GM04503 (cell line): ENCODE results near the gene SDHA.
"Not testable (repeated sequence)": the region's sequence is repeated elsewhere in the genome, so short reads cannot be mapped to it uniquely, and the experiment has no call there.

Experiments
- DNase-seq: peaks from one replicate; pipeline ENCODE4 v3.0.0-alpha.2; 2012; ENCODE audit warnings: low read depth

Gene SDHA

DNA sequence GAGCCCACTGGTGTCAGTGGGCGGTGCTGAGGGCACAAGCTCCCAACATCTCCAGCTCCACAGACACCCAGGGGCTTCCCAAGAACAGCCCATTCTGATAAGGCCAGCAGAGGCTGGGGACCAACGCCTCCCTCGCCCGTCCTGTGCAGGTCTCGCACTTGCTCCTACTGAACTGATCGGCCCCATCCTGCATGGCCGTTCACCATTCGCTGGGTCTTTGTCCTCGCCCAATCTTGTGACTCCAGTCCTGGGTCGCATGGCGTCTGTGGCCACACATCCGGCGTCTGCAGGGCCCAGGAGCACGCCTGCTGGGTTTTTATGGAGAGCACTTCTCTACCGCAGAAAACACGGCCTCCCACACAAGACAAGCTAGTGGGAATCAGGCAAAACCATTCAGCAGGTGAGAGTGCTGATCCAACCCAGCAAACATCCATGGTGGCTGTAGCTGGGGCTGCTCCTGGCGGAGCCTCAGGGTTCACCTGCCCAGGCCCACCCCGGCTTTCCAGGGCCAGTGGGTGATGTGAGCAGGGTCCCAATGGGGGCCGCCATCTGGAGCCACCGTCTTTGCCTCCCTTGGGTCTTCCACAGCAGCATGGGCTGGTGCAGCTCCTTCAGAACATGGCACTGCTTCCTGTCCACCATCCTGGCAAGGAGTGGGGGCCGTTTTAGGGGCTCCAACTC lies 19.5 kb upstream of the SDHA start:
- DNase-seq: no peak

DNA sequence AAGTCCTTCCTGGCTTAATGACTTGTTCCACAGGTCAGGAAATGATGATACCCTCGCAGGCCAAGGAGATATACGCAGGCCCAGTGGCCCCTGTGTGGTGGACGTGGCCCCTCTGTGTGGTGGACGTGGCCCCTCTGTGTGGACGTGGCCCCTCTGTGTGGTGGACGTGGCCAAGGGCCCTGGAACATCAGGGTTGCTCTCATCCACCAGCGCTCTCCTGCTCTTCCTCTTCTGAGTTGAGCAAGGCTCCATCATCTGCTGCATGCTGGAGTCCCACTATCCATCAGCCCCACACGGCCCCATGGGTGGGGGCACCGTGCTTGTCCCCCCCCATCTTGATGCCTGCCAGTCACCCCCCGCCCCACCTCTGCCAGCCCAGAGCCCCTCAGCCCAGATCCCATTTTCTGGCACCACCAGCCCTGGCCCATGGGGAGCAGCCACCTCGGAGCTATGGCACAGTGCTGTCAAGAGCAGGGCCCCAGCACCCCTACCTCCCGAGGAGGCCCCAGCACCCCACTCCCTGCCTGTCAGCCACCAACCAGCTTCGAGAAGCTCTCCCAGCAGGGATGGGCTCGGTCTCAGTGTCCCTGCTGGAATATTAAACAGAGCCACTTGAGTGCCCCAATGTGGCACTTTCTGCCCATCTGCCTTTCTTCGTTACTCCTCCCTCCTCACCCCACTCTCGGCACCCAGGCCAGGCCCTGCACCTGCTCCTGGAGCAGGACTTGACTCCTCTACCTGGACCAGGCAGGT lies 18.7 kb upstream of the SDHA start:
- DNase-seq: no peak

DNA sequence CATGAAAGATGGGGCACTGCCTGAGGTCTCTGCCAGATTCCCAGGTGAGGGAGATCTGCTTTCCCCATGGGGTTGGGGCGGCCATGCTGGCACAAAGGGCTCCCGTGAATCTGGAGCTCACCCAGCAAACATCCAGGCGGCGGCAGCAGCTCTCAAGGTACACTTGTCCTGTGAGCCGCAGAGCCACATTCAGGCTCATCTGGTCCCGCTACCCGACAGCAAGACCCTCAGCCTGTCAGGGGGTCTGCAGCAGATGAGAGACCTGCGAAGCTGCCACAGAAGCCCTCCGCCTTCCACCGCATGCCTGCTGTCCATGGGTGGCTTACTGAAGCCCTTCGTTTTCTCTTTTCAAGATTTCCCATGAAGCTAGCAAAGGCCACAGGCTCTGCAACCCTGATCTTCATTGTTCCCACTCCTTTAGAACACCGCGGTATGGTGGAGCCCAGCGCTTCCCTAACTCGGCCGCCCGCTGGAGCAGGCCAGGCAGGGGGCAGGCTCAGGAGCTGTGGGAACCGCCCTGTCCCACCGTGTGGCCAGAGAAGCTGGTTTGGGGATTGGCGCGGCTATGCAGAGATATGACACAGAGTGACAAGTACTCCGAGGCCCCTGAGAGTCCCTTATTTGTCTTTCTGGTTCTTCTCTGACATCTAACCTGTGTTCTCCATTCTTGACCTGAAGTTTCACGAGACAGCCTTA lies 18.0 kb upstream of the SDHA start:
- DNase-seq: no peak

DNA sequence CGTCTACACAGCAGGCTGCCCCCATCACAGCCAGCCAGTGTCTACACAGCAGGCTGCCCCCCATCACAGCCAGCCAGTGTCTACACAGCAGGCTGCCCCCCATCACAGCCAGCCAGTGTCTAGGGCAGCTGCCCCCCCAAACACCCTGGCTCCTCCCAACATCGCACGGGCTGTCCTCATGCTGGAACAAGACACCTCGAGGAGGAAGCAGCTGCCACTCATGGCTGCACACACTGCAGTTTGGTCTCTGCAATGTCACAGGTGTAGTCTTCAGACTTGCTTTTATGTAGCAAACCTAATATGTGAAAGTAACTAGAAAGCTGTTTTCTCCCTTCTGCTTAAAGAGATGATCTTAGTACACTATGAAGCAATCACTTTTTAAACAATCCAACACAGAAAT lies 17.1 kb upstream of the SDHA start:
- DNase-seq: no peak

DNA sequence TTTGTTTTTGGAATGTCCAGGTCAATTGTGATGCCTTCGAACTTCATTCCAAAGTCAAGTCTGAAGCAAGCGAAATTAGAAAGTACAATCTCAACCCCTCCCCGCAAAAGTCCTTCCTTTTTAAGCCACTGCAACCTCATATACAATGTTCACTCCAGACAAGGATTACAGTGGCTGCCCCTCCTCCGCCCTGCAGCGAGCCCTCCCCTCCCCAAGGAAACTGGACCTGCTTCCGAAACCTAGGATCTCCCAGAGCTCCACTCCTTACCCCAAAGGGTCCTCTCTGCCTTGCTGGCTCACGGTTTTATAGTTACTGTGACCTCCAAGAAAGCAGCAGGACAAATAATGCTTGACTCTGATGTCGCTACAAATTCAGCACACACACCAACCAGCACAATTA lies 16.4 kb upstream of the SDHA start:
- no peak for DNase-seq

DNA sequence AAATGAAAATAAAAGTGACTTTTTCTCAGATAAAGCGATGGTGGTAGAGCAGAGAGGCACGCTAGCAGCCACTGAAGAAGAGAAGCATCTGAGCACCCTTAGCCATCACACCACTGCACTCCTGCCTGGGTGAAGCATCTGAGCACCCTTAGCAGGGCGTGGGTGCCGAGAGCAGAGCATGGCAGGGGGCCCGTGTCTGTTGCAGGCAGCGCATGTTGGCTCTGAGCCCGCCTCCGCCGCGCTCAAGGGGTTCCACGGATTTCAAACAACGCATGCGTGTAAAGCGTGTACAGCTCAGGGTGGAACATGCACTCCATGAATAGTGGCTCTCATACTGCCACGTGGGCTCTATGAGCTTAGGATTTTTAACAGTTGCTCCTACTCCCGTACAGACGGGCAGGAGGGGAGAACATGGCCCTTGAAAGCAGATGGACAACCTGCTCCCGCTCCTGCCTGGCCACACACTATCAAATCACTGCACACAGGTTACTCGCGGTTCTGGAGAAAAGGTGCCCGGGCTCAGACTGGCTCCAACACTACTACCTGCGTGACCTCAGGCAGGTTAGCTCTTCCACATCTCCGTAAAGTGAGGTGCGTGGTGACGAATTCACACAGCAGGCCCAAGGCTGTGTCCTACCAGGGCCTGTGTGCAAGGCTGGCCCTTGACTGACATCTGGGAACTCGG lies 14.7 kb upstream of the SDHA start:
- no peak for DNase-seq

DNA sequence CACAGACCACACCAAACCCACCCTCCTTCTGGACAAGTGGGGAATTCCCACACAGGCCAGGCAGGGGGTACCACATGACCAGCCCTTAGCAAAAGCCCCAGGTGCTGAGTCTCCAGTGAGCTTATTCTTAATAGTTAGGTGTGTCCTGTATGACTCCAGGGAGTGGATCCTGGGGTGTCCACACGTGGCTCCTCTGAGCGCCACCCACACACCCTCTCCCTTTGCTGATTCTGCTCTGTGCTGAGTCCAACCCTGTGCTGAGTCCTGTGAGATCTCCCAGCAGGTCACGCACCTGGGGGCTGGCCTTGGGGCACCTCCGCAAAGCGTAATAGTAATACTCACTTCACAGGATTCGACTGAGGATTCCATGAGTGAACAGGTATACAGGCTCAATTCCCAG lies 14.1 kb upstream of the SDHA start:
- no peak for DNase-seq

DNA sequence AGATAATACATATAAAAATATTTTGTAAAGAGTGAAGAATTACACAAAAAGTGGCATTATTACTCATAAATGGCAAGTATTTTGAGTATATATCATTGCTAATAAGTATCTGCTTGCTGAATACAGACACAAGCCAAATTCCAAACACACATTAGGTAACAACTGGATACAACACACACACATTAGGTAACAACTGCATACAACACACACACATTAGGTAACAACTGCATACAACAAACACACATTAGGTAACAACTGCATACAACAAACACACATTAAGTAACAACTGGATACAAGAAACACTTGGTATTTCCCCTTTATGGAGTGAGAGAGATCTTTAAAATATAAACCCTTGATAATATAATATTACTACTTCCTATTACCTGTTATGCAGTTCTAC lies 13.7 kb upstream of the SDHA start:
- no peak for DNase-seq

DNA sequence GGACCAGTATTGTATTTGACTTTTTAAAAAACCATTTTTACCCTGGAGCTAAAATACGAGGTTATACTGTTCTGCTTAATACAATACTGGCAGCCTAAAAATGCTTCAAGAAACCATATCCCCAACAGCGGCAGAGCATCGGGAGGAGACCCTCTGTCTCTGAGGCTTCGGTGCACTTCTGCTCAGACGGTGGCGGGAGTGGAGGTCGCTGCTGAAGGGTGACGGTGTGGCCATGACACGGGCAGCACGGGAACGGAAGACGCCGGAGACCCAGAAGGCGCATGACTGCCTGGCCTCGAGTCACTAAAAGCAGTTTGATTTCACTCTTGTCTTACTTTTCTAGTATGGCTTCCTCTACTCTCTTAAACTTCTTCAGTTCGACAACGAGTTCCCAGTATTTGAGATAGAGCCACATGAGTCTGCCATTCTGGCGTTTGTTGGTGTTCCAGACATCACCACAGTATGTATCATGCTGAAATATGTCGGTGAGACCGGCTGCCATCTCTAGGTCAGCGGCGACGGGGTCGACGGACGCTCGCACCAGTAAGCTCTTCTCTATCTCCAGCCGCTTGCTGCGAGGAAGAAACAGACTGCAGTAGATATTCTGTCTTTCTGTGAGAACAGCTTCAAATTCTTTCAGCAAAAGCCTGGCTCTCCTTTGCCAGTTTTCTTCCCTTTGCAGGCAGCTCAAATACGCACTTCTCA lies 13.0 kb upstream of the SDHA start:
- DNase-seq: no peak

DNA sequence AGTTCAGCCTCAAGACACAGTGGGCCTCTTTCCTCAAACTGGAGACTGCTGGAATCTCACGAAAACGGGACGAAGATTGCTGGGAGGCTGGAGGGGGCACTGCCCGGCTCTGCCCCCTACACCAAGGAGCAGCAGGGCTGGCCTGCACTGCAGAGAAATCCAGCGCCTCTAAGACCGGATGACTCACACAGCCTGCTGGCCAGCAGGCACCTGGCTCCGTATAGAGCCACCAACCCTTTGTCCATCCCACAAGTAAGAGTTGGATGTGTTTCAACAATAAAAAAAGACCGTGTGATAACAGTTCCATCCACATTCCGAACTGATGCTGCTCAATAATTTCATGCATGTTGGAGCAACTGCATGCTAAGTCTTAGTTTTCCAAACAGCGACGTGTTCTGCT lies 11.7 kb upstream of the SDHA start:
- DNase-seq: no peak

DNA sequence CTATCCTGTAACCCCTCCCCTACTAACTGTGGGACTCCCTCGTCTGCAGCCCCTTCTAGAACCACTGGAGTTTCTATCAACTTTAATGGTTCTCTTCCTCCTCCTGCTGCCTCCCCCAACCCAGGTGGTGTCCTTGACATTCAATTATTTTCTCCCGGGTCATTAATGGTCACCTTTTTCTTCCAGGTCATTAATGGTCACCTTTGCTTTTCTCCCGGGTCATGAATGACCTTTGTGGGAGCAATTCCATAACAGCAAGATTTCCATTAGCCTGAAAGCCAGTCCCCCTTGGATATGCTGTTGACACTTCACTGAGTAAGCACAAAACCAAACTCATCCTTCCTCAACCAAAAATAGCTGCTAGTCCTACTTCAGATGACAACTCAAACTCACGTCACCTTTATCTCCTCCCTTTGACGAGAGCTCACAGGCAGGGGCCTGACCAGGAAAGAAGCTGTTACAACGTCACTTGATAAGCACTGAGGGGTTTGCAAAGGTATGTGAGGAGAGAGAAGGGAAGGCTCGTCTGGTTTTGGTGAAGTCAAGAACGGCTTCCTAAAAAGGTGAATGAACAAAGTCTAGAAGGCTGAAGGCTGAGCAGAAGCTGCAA lies 11.1 kb upstream of the SDHA start:
- DNase-seq: no peak

DNA sequence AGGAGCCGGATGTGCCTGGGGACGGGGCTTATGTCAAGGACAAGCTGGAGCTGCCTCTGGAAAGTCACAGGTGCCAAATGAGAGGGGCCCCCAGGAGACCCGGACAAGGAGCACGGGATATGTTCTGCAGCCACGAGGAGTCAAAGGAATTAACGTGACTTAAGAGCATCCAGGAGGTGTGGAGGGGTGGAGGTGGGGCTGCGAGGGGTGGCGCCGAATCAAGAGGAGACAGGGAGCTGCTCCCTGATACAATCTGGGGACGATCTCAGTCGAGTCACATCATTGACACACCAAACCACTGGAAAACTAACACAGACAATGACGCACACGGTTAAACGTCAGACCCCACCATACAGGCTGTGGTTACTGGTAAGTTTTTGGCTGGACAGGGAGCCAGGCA lies 10.5 kb upstream of the SDHA start:
- DNase-seq: no peak

DNA sequence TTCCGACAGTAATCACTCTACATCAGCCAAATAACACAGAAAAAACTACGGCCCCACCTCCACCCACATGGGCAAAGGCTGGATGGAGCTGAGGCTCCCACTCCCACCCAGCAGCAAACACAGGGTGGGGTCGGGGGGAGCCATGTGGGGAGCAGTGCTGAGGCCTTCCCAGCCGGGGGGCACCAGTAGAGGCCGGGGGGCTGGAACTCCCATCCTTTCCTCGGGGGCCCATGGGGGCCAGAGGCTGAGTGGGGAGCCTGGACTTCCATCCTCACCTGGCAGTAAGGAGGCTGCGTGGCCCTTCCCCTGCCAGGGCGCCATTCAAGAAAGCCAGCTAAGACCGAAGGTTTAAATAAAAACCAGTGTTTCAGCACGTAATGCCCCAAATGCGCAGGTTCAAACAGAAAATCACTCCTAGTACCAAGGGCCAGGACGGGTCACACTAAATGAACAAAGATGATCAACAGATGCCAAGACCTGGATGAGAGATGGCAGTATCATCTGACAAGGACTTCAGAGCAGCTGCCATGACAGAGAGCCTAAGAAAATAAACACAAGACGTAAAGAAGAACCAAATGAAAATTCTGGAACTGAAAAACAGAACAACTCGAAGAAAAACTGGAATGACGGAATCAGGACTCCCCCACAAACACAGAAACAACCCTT lies 9.5 kb upstream of the SDHA start:
- DNase-seq: no peak

DNA sequence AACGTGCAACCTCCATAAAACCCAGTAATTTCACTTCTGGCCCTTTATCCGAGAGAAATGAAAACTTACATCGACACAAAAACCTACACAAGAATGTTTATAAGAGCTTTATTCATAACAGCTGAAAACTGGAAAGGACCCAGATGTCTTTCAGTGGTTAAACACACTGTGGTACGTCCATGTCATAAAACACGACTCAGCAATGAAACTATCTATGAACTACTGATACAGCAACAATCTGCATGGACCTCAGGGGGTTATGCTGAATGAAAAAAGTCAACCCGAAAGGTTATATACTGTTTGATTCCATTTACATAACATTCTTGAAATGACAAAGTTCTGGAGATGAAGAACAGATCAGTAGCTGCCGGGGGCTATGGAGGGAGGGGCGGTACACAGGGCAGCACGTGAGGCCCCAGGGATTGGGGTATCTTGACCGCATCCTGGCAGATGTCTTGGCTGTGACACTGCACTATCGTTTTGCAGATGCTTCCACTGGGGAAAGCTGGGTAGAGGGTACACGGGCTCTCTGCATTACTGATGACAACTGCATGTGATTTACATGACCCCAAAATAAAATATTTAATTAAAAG lies 4.2 kb upstream of the SDHA start:
- no peak for DNase-seq

DNA sequence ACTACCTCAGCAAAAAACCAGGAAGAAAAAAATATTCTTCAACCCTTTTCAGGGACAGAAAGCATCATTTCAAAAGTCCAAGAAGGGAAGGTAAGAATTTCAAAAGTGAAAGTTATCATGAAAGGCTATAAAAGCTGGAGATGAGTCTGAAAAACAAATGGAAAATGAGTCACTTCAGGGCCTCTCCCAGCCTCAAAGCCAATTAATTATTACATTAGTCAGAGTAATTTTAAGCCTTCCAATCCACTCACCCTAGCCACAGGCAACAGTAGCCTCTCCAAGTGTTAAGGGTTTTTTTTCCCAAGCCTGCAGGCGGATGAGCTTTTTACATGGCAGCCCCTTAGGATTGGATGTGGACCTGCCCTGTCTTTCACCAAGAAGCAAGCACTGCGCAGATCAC lies 2.9 kb upstream of the SDHA start:
- not testable (repeated sequence) for DNase-seq

DNA sequence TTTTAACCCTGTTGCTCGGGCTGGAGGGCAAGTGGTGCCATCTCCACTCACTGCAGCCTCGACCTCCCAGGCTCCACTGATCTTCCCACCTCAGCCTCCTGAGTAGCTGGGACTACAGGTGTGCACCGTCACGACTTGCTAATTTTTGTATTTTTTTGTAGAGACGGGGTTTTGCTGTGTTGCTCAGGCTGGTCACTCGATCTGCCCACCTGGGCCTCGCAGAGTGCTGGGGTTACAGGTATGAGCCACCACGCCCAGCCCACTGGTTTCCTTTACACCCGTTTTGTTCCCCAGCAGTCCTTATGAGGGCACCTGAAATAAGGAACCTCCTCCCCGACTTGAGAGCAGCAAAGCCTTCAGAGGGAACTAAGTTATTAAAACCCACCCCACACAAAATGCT lies 2.0 kb upstream of the SDHA start:
- DNase-seq: not testable (repeated sequence)

DNA sequence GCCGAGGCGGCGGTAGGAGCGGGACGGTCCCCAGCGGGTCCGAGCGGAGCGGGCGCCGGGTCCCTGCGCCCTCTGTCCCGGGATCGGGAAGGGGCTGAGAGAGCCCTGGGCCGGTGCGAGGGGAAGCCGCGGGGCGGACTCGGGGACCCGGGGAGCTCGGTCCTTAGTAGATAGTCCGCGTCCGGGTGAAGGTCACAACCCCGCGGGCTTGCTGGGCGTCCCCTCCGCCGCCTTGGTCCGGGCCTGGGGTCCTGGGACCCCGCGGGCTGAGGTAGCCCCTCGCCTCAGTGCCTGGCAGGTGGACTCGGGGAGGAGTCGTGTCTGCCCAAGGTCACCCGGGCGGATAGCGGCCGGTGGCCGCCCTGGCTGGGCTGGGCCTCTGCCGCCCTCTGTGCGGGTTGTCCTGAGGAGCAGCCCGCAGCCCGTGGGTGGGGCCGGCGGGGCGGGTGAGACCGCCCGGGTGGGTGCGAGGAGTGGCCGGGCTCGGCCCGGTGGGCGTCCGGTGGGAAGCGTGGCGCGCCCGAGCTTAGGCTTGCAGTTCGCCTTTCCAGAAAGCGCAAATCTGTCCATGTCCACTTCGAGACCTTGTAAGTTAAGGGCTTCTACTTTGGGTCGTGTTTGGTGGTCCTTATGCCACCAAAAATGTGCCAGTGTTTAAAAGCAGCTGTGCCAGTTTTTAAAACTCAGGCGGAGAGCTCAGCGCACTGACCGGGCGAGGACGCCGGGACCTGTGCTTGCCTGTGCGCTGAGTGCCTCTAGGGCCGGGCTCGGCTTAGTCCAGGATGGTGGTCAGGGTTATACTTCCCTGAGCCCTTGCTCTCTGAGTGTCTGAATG lies 554 bp downstream of the SDHA start:
- DNase-seq: no peak

DNA sequence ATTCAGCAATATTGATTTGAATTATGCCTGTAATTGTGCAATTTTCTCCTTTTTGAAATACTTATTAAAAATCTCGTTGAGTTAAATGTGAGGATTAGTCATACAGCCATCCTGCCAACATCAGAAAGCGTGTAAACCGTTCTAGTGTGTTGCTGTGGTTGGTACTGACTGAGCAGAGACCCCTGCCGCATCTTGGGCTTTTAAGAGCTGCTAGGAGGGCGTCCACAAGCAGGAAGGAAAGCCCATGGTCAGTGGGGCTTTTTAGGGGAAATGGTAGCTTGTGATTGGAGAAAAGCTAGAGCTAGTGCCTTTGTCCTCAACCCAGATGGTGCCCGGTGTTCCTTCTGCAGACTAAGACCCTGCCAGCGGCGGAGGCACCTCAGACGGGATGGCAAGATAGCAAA lies 1.3 kb downstream of the SDHA start:
- DNase-seq: no peak

DNA sequence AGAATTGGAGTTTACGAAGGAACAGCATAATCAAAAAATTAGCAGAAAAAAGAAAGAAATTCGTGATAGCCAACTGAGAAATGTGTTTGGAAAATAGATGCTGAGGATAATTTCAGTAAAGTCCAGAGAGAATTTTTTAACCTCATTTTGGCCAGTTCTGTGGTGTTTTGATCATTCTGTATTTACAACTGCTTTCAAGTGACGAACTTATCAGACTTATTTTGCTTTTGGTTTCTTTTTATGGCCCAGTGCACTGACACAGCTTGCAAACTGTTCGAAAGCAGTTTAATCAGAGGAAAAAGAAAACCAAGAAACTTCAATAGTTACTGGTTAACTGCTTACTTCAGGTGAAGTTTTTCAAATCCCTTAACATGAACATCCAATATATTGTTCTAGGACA lies 1.9 kb downstream of the SDHA start:
- DNase-seq: no peak
